A673 (cell line): ENCODE measurements around the gene ASPG. TPM values are rescaled to one million over a fixed set of nuclear protein-coding genes. Genes with fewer than 3 reads are reported as not detected.

Experiments used
- BruUV-seq: library from RNA; stranded (reverse); fragments of 400-500 nt; replicated peaks from 2 replicates; lab custom pipeline; 2021; lab: Mats Ljungman, UMichigan
- CTCF ChIA-PET: fragments of 300-600 bp; sonication (Branson Sonifier 250); formaldehyde crosslinking; loops from one replicate; lab custom pipeline; 2022; ENCODE audit warnings: antibody characterized with exemption; lab: Charles Lee
- POLR2A ChIA-PET: fragments of 300-600 bp; sonication (Branson Sonifier 250); formaldehyde crosslinking; loops from one replicate; lab custom pipeline; 2022; ENCODE audit warnings: antibody characterized with exemption; ENCODE audit not compliant: low non-redundant PET; lab: Charles Lee
- DNase-seq: peaks from one replicate; pipeline ENCODE4 v3.0.0-alpha.2; 2015; ENCODE audit warnings: low spot score
- H3K27ac ChIP-seq: fragments of 200-600 bp; sonication (generic); 2 replicates; pipeline ENCODE4 v1.5.1; 2016; ENCODE audit warnings: mixed run types, low read depth, mild to moderate bottlenecking, mixed read lengths, antibody characterized with exemption, low read length; ENCODE audit not compliant: poor library complexity, severe bottlenecking
- H3K27me3 ChIP-seq: fragments of 200-600 bp; sonication (generic); replicated peaks from 2 replicates; pipeline ENCODE4 v1.6.1; 2017; ENCODE audit warnings: mixed run types, low read depth, mild to moderate bottlenecking, mixed read lengths, antibody characterized with exemption, low read length; ENCODE audit not compliant: insufficient read depth, poor library complexity
- H3K36me3 ChIP-seq: fragments of 200-600 bp; sonication (generic); 2 replicates; pipeline ENCODE4 v1.6.1; 2016; ENCODE audit warnings: mixed run types, mild to moderate bottlenecking, mixed read lengths, antibody characterized with exemption, low read length; ENCODE audit not compliant: insufficient read depth, poor library complexity, severe bottlenecking
- H3K4me1 ChIP-seq: fragments of 200-600 bp; sonication (generic); 2 replicates; pipeline ENCODE4 v1.6.1; 2017; ENCODE audit warnings: mixed run types, mild to moderate bottlenecking, mixed read lengths, antibody characterized with exemption, low read length; ENCODE audit not compliant: insufficient read depth, poor library complexity, severe bottlenecking
- H3K4me3 ChIP-seq: fragments of 200-600 bp; sonication (generic); 2 replicates; pipeline ENCODE4 v1.5.1; 2016; ENCODE audit warnings: low read depth, mixed run types, mild to moderate bottlenecking, mixed read lengths, low read length; ENCODE audit not compliant: poor library complexity, severe bottlenecking
- H3K9me3 ChIP-seq: fragments of 200-600 bp; sonication (generic); 2 replicates; pipeline ENCODE4 v1.6.1; 2016; ENCODE audit warnings: mixed run types, low read depth, mild to moderate bottlenecking, mixed read lengths, antibody characterized with exemption, low read length; ENCODE audit not compliant: poor library complexity, severe bottlenecking
- EZH2 ChIP-seq: fragments of 200-600 bp; sonication (generic); IDR thresholded peaks from 2 replicates; pipeline ENCODE4 v1.6.1; 2017; ENCODE audit warnings: borderline replicate concordance, low read depth, mild to moderate bottlenecking, mixed read lengths, antibody characterized with exemption, low read length; ENCODE audit not compliant: poor library complexity, severe bottlenecking
- intact Hi-C: fragments of 100-400 bp; cut with micrococcal nuclease; formaldehyde crosslinking; loops from one replicate; pipeline ENCODE4 v1.10.0; 2022; ENCODE audit not compliant: unreplicated experiment
- total RNA-seq: library from RNA; stranded (reverse); gene quantifications from 2 replicates; pipeline ENCODE4 v1.2.3, GENCODE V29; 2021
- TF ChIP-seq, protein P1 (sequence below): fragments of 300-800, 200-600 bp; sonication (generic); conservative IDR thresholded peaks from 2 replicates; pipeline ENCODE4 v1.5.1; 2017; ENCODE audit warnings: low read depth, mild to moderate bottlenecking, antibody characterized with exemption, low read length, moderate library complexity, mixed read lengths

The ASPG gene
- total RNA-seq, 1 experiment from 2014 or later: not detected

- Histone ChIP-seq H3K4me3 (no peak overlapping the region), H3K27me3 (peaks cover 37% of the 10 kb centered on the region), H3K27ac (no peak overlapping the region), H3K9me3 (peaks cover 26% of the 10 kb centered on the region), H3K4me1 (no peaks in the 10 kb centered on the region), H3K36me3 (no peaks in the 10 kb centered on the region)
- intact Hi-C loops: no loop called here
- TF ChIP-seq, protein P1, sequence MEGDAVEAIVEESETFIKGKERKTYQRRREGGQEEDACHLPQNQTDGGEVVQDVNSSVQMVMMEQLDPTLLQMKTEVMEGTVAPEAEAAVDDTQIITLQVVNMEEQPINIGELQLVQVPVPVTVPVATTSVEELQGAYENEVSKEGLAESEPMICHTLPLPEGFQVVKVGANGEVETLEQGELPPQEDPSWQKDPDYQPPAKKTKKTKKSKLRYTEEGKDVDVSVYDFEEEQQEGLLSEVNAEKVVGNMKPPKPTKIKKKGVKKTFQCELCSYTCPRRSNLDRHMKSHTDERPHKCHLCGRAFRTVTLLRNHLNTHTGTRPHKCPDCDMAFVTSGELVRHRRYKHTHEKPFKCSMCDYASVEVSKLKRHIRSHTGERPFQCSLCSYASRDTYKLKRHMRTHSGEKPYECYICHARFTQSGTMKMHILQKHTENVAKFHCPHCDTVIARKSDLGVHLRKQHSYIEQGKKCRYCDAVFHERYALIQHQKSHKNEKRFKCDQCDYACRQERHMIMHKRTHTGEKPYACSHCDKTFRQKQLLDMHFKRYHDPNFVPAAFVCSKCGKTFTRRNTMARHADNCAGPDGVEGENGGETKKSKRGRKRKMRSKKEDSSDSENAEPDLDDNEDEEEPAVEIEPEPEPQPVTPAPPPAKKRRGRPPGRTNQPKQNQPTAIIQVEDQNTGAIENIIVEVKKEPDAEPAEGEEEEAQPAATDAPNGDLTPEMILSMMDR: no peak
- TF ChIP-seq EZH2: no peak
- POLR2A ChIA-PET: no interaction called here
- no TSS peak for BruUV-seq
- CTCF ChIA-PET: no interaction called here
- DNase-seq: no peak
Observed at GRCh38 chr14:104125011-104125410, 39.5 kb downstream of the ASPG start.

DNA sequence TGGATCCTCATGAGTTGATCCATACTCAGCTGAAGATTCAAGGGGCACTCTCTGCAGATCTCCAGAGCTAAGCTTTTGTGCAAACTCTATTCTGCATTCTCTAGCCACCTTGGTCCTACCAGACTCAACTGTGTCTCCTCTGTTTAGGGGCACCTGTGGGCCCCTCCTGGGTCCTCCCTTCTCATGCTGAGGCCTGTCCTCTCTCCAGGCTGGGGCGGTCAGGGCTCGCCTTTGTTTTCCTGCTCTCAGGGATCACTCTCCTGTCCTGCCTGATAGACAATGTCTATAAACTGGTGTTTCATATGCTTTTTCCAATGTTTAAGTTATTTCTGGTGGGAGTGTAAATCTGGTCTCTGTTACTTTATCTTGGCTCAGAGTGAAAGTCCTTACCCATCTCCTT is 41.3 kb downstream of the ASPG start:
- Histone ChIP-seq H3K4me3 (no peak overlapping the region), H3K27me3 (peaks cover 20% of the 10 kb centered on the region), H3K27ac (no peak overlapping the region), H3K9me3 (peaks cover 32% of the 10 kb centered on the region), H3K4me1 (no peaks in the 10 kb centered on the region), H3K36me3 (no peaks in the 10 kb centered on the region)
- DNase-seq: no peak
- ChIA-PET CTCF (no interaction called here), POLR2A (no interaction called here)
- intact Hi-C loops: no loop called here
- BruUV-seq: no TSS peak
- no peak for TF ChIP-seq EZH2

GRCh38 chr14:104128981-104129380 is 43.5 kb downstream of the ASPG start:
- TF ChIP-seq, protein P1: no peak
- no peak for TF ChIP-seq EZH2
- ChIA-PET CTCF (interaction anchor here (0.7 kb wide), 1 partner anchor 44 kb away, joined by 8 read pairs; no protein-coding TSS in a partner anchor), POLR2A (interaction anchor here (0.5 kb wide), 1 partner anchor 313 kb away, joined by 3 read pairs; no protein-coding TSS in a partner anchor)
- intact Hi-C loops: no loop called here
- Histone ChIP-seq H3K36me3 (no peaks in the 10 kb centered on the region), H3K4me3 (no peak overlapping the region), H3K27me3 (peaks cover 9% of the 10 kb centered on the region), H3K4me1 (peaks cover under 1% of the 10 kb centered on the region), H3K9me3 (peaks cover 26% of the 10 kb centered on the region), H3K27ac (no peak overlapping the region)
- no peak for DNase-seq
- BruUV-seq: no TSS peak

DNA sequence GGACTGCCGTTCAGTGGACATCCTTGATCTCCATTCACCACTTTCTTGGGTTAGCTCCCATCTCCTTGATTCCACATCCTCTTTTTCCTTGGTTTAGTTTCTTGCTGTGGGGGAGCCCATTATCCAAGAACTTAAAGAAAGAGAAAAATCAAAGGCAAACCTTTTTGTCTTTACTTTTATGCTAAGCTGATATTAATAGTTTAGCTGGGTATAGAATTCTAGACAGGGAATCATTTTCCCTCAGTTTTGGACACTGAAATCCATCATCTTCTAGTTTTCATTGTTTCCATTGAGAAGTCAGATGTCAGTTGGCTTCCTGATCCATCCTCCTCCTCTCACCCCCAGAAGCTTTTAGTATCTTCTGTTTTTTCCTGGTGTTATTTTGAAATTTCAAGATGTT is 44.1 kb downstream of the ASPG start:
- Histone ChIP-seq H3K4me1 (peaks cover 6% of the 10 kb centered on the region), H3K4me3 (no peak overlapping the region), H3K27me3 (peaks cover 12% of the 10 kb centered on the region), H3K9me3 (peaks cover 22% of the 10 kb centered on the region), H3K27ac (no peak overlapping the region), H3K36me3 (no peaks in the 10 kb centered on the region)
- intact Hi-C loops: no loop called here
- DNase-seq: no peak
- ChIA-PET CTCF (no interaction called here), POLR2A (no interaction called here)
- TF ChIP-seq, protein P1: no peak
- TF ChIP-seq EZH2: no peak
- BruUV-seq: no TSS peak
